SW480 (cell line): Measurements from ENCODE around the gene MYO5B.
A peak's percentile ranks its signal among the peaks of the same experiment; 100 is the strongest.
"Not testable (repeated sequence)": the region's sequence is repeated elsewhere in the genome, so short reads cannot be mapped to it uniquely, and the experiment has no call there.

Experiments
- DNase-seq: peaks from one replicate; pipeline ENCODE4 v3.0.0-alpha.2; 2016; ENCODE audit warnings: low spot score

Gene MYO5B

DNA sequence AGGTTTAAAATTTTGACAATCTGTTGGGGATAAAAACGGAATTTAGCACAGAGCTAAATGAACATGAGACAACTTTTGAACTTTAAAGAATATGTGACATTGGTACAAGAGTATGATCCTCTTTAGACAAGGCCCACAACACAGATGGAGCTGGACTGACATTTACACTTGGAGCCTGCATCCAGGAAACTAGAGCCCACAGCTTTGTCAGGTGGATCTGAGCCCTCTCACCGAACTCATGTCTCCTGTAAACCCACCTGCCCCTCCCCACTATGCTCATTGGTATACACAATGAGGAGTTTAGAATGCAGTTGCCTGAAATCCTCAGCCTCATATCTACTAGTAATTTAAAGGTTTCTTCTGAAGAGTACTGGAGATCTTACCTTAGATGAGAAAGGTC lies 359.5 kb downstream of the MYO5B start:
- no peak for DNase-seq

DNA sequence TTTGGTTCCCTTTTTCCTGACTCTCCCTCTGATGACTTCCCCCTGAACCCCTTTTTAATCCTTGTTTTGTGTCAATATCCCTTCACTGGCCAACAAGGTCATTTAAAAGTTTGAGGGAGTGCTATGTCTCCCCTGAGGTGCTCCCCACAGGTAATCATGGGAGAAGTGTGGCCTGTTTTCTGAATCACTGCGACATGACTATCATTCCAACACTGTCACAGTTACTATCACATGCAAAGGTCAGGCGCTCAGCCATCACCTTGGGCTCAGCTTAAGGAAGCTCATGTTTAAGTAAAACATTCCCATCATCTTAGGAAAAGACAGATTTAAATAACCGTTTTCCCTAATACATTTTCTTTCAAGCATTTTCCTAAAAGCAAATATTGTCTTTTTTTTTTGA lies 360.7 kb downstream of the MYO5B start:
- no peak for DNase-seq

DNA sequence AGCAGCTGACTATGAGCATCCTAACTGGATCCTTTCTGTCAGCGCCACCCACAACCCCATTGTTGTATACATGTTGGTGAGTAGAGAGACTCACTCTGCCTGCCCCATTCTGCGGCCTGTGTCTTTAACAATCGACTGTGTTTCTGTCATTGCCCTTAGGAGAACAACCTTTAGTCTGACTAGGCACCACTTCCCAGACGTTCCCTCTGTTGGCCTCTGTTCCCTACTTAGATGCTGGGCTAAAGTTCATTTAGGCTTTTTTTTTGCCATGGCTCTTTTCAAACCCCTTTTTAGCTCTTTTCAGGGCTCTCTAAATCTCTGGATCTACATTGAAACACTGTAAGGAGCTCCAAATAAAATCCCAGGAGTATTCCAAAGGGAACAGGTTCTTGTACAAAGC lies 361.1 kb downstream of the MYO5B start:
- no peak for DNase-seq

DNA sequence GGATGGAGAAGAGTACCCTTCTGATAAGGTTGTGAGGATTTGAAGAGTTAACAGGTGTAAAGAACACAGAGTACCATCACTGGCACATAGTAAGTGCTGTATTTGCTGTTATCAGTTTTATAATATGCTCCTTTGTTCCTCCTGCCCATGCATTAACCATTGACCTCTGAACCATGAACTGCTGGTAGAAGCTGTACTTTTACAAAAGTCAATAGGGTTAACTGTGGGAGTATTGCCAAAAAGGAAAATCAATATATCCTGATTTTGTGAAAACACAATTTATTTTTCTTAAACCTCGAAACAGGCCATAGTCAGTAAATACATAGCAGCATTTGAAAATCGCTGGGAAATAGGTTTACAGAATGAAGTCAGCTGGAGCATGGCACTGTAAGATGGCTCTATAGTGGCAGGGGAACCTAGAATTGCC lies 362.7 kb downstream of the MYO5B start:
- no peak for DNase-seq

DNA sequence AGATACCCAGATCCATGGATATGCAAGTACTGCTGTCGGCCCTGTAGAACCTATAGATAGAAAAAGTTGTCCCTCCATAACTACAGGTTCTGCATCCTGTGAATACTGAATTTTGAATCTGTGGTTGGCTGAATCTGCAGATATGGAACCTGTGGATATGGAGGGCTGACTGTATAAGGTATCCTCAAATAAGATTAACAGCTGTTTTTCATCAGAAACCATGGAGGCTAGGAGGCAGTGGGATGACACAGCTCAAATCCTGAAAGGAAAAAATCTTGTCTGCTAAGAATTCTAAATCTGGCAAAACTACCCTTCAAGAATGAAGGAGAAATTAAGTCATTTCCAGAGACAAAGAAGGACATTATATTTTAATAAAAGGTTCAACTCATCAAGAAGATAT lies 367.0 kb downstream of the MYO5B start:
- no peak for DNase-seq

DNA sequence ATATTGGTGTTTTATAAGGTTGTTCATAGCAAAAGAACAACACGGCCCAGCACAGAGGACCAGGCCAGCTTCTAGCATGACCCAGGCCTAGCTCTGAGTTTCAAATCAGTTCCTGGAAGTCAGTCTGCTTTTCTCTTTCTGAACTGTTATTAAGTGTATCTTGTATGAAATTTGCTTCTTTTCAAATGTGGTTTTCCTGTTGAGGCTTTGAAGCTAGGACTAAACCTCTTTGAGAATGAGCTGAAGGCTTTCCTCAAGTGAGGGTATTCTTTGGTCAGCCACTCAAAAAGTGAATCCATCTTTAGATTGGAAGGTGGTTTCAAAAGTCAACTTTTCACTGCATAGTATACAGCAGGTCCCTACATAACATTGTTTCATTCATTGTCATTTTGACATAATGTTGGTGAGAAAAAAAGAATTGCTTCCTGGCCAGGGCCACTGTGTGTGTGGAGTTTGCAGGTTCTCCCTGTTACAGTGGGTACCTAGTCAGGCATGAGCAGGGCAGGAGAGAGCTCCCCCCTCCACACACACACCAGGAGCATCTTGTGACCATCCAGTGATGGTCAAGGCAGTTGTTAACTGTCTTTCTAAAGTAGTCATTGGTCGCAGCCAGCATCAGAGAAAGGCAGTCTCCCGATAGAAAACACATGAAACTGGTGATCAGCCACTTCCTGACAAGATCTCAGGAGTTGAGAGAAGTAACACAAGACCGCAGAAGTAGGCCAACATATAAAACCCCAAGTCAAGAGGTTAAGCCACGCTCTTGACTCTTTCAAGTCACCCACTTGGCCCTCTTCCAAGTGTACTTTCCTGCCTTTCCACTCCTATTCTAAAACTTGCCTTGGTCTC lies 374.9 kb downstream of the MYO5B start:
- DNase-seq: no peak

DNA sequence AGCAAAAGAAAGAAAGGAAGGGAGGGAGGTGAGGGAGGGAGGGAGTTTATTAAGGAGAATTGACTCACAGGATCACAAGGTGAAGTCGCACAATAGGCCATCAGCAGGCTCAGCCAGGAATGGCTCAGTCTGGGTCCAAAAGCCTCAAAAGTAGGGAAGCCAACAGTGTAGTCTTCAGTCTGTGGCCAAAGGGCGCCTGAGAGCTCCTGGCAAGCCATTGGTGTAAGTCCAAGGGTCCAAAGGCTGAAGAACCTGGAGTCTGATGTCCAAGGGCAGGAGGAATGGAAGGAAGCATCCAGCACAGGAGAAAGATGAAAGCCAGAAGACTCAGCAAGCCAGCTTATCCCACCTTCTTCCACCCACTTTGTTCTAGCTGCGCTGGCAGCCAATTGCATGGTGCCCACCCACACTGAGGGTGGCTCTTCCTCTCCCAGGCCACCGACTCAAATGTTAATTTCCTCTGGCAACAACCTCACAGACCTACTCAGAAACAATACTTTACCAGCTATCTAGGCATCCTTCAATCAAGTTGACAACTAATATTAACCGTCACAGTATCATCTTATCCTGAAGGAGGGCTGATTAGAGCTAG lies 375.8 kb downstream of the MYO5B start:
- no peak for DNase-seq

DNA sequence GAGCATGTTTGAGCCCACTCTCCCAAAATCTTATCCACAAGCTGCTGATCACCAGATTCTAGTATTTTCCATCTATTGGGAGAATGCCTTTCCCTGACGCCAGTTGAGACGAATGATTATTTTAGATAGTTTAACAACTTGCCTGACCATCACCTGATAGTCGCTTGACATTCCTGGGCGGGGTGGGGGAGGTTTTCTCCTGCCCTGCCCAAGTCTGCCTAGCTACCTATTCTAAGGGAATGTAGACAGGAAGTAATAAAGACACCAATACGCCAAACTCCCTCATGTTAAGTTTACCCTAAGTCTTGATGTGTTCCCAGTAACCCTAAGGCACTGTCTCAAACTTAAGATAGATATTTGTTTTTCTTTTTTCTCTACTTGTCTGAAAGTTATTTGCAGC lies 377.0 kb downstream of the MYO5B start:
- DNase-seq: no peak

DNA sequence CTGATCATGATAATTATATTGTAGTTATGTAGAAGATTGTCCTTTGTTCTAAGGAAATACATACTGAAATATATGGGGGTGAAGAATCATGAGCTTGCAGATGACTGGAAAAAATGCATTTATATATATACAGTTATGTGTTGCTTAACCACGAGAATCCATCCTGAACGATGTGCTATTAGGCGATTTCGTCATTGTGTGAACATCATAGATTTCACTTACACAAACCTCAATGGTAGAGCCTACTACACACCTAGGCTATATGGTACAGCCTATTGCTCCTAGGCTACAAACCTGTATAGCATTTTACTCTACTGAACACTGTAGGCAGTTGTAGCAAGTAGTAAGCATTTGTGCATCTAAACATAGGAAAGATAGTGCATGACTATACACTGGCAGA lies 379.0 kb downstream of the MYO5B start:
- DNase-seq: no peak

DNA sequence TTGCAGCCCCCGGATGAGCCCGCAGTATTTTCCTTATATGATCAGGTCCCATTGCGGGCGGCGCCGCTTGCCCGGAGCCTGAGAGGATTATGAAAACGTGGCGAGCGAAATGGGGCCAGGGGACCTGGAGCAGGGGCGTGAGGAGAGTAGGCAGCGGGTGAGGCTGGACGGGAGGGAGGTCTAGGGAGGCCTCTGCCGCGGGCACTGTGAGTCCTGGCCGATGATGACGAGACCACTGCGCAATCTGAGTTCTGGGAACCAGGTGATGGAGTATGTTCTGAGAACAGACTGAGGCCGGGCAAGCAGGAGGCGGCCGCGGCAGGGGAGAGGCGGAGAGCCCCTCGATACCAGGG lies 380.8 kb downstream of the MYO5B start:
- DNase-seq: peak; percentile 21

DNA sequence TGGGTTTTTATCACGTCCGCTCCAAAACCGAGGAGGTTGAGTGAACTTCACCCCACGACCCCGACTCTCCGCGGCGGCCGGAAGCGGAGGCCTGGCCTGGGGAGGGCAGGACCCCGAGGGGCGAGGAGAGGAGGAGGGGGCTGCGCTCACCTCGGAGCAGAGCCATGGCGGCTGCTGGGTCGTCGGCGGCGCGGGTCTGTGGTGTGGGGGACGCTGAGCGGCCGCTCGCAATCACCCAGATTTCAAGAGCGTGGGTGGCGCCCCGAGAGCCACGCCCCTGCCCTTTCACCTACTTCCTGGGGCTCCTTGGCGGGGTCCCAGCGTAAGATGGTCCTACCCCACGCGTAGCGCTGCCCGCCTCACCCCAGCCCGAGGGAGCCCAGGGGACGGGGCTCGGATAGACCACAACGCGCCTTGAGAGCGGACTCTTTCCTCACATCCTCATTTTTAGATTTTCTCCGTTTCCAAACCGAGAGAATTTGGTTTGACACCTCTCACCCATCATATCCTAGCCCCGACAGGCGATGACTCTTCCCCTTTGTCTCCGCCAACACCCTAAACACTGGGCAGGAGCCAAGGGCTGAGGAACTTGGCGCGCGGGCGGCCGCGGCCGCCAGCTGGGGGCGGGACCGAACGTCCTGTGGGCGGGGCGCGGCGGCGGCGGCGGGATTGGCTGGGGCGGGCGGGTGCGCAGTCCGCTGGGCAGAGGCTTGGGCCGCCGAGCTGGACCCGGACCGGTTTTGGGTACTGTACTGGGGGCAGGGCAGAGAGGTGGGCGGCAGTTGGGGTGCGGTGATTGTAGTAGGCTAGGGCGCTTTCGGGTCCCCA lies 381.4 kb downstream of the MYO5B start, which contains the start of gene ACAA2:
Gene ACAA2, minus strand, starts transcription at position 215 of the 828 bp plus-strand sequence. Its CDS starts 49 bp downstream, at position 166.
- peak; percentile 77 for DNase-seq

DNA sequence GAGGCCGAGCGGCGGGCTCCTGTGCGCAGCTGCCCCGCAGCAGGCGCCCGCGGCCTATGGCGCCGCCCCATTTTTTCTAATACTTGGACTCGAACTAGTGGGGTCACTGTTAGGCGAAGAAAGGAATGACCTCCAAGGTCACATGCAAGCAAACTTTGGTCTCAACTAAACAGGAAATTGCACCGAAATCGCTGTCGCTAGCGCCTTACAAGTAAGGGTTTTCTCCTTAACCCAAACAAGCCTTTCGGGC lies 382.0 kb downstream of the MYO5B start:
- DNase-seq: peak; percentile 28

DNA sequence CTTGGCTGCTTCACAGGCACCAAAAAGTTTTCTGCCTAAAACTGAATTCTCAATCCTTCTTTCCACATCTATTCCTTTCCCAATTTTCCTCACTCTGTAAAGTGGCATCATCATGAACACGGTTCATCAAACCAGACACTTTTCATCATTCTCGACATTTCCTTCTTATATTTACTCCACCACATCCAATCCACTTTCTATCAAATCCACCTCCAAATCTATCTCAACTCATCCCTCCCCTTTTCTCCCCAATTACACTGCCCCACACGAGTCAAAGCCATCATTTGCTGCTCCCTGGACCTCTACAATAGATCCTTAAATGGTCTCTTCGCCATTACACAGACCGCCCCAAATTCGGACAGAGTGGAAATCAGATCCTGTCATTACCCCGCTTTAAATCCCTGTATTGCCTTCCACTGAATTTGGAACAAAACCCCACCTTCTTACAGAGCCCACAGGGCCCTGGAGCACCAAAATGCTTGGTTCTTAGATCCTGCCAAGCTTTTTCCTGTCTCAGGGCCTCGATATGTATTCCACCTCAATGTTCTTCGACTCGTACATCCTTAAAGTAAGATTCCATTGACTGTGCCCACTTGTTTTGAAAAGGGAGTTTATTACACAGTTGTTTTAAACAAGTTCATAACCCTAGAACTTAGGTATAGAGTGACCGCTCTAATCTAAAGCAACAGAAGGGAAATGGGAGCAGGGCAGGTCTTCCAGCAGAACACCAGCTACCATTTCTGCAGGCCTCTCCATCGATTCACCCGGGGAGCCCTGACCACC lies 382.5 kb downstream of the MYO5B start:
- no peak for DNase-seq

DNA sequence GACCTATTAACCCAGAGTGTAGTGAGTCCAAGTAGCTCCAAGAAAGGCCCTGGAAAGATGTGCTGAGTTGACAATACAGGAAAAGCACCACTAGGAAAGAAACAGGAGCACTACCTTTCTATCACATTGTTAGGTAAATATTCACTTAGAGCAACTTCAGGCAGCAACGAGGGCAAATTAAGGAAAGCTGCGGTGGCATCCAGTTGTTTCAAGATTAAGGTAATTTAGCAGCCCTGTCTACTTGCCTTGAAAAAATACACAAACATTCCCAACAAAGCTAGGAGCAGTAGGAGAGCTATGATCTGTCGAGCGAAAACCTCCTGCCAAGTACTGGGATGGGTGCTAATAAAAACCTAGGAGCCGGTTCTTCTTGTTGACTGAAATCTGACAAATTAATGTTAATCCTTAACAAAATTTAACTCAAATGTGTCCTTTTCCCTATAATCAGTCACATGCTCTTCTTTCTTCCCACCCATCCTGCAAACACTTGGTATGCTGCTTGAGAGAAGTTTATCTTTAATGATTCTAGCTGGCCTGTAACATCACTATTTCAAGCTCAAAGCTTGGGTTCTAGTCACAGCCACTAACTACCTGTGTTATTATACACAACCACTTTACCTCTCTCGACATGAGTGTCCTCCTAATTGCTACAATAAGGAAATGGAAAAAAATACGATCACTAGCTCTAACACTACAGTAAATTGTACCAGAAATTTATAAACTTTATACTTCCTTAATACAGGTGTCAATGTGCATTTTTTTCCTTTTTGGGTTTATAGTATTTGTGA lies 383.6 kb downstream of the MYO5B start:
- DNase-seq: no peak

DNA sequence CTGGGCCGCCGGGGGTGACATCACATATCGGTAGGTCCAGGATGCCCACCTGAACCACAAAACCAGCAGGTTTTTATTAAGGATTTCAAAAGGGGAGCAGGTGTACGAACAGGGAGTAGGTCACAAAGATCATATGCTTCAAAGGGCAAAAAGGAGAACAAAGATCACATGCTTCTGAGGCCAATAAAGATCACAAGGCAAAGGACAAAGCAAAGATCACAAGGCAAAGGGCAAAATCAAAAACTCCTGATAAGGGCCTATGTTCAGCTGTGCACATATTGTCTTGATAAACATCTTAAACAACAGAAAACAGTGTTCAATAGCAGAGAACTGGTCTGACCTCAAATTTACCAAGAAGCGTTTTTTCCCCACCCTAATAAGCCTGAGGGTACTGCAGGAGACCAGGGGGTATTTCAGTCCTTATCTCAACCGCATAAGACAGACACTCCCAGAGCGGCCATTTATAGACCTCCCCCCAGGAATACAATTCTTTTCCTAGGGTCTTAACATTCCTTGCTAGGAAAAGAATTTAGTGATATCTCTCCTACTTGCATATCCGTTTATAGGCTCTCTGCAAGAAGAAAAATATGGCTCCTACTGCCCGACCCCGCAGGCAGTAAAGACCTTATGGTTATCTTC lies 386.3 kb downstream of the MYO5B start:
- not testable (repeated sequence) for DNase-seq

DNA sequence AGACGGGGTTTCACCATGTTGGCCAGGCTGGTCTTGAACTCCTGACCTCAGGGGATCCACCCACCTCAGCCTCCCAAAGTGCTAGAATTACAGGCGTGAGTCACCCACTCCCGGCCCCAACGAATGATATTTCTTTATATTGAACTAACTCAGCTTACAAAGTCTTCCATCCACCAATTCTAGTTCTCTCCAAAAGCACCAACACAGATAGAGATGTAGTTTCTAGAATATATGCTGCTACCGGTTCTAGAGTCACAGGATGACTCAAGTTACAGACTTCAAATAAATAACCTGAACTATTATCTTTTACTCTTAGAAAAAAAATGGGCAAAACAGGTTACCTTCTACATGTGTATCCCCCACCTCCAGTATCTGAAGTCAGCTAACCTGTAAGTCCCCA lies 390.9 kb downstream of the MYO5B start:
- no peak for DNase-seq

DNA sequence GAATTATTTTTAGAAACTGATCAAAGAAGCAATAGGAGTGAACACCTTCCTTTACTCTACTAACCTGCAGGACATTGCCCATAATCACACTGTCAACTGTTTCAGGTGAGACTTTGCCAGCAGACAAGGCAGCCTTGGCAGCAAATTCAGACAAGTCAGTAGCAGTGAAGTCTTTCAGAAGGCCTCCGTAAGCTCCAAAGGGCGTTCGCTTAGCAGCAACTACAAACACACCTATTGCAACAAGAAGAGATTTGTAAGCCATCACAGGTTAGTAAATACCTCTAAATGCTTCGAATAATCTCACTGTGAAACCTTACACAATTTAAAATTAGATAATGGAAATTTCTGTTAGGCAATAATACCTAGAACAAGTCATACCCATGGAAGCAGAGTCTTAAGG lies 392.3 kb downstream of the MYO5B start:
- DNase-seq: no peak

DNA sequence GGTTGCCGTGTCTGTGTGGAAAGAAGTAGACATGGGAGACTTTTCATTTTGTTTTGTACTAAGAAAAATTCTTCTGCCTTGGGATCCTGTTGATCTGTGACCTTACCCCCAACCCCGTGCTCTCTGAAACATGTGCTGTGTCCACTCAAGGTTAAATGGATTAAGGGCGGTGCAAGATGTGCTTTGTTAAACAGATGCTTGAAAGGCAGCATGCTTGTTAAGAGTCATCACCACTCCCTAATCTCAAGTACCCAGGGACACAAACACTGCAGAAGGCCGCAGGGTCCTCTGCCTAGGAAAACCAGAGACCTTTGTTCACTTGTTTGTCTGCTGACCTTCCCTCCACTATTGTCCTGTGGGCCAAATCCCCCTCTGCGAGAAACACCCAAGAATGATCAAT lies 394.5 kb downstream of the MYO5B start:
- DNase-seq: not testable (repeated sequence)

DNA sequence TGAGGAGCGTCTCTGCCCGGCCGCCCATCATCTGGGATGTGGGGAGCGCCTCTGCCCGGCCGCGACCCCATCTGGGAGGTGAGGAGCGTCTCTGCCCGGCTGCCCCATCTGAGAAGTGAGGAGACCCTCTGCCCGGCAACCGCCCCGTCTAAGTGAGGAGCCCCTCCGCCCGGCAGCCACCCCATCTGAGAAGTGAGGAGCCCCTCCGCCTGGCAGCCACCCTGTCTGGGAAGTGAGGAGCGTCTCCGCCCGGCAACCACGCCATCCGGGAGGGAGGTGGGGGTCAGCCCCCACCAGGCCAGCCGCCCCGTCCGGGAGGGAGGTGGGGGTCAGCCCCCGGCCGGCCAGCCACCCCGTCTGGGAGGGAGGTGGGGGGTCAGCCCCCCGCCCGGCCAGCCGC lies 395.1 kb downstream of the MYO5B start:
- DNase-seq: not testable (repeated sequence)

DNA sequence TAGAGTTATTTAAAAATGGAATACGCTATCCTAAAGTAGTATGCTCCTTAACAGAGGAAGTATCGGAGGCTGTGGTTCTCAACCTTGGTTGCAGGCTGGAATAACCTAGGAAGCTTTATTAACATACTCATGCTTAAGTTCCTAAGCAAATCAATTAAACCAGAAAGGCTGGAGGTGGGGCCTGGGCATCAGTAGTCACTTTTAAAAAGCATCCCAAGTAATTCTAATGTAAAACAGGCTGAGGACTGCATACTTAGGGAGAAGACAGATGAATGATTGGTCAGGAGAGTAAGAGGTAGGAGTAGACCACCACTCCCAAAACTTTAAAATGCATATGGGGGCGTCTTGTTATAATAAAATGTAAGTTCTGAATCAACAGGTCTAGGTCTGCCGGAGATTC lies 396.9 kb downstream of the MYO5B start:
- no peak for DNase-seq
